Astrocyte of the hippocampus (primary cell): Measurements from ENCODE around the gene DLK1.

ENCODE experiments used
- DNase-seq: peaks from one replicate; pipeline ENCODE4 v3.0.0; 2011; ENCODE audit warnings: low read depth, low spot score

Gene DLK1

GRCh38 chr14:100776681-100777365 is 50.1 kb downstream of the DLK1 start:
- no peak for DNase-seq

- no peak for DNase-seq
Measured at GRCh38 chr14:100777366-100777817, 50.7 kb downstream of the DLK1 start.

- DNase-seq: no peak
Measured at GRCh38 chr14:100777818-100778525, 51.3 kb downstream of the DLK1 start.

GRCh38 chr14:100778526-100778882 is 51.8 kb downstream of the DLK1 start:
- no peak for DNase-seq

GRCh38 chr14:100778951-100779690 is 52.4 kb downstream of the DLK1 start:
- no peak for DNase-seq

- no peak for DNase-seq
Measured at GRCh38 chr14:100779691-100780080, 53.0 kb downstream of the DLK1 start.

- no peak for DNase-seq
Measured at GRCh38 chr14:100780246-100780645, 53.6 kb downstream of the DLK1 start.

GRCh38 chr14:100780646-100781355 is 54.1 kb downstream of the DLK1 start:
- no peak for DNase-seq

GRCh38 chr14:100781952-100782351 is 55.3 kb downstream of the DLK1 start:
- DNase-seq: no peak

- DNase-seq: no peak
Measured at GRCh38 chr14:100782516-100783320, 56.0 kb downstream of the DLK1 start.

- DNase-seq: no peak
Measured at GRCh38 chr14:100783630-100784370, 57.1 kb downstream of the DLK1 start.

GRCh38 chr14:100784523-100785337 is 58.0 kb downstream of the DLK1 start:
- DNase-seq: no peak

GRCh38 chr14:100785338-100785615 is 58.6 kb downstream of the DLK1 start:
- no peak for DNase-seq

GRCh38 chr14:100785626-100786025 is 58.9 kb downstream of the DLK1 start:
- no peak for DNase-seq

- DNase-seq: no peak
Measured at GRCh38 chr14:100786131-100786530, 59.4 kb downstream of the DLK1 start.

GRCh38 chr14:100786576-100787219 is 60.0 kb downstream of the DLK1 start:
- DNase-seq: no peak

- DNase-seq: no peak
Measured at GRCh38 chr14:100787659-100788058, 61.0 kb downstream of the DLK1 start.
